Astrocyte of the spinal cord (primary cell): ENCODE measurements around the gene B3GALNT1.

ENCODE experiments used
- DNase-seq: peaks from one replicate; pipeline ENCODE4 v3.0.0; 2011; ENCODE audit warnings: low read depth, low spot score
- H3K4me3 ChIP-seq: 2 replicates; pipeline ENCODE4 v1.5.1; 2011; ENCODE audit warnings: low read depth, mild to moderate bottlenecking, low read length, moderate library complexity
- CTCF ChIP-seq: IDR thresholded peaks from 2 replicates; pipeline ENCODE4 v1.5.1; 2012; ENCODE audit warnings: low read depth, mild to moderate bottlenecking, low read length, inconsistent platforms
- in situ Hi-C: cut with HindIII; loops from 2 replicates; pipeline ENCODE4 v1.10.0; 2017; ENCODE audit warnings: low sequenced_read_pairs

The B3GALNT1 gene

GRCh38 chr3:161083131-161083530 is 22.0 kb downstream of the B3GALNT1 start:
- in situ Hi-C loops, result no loop called here
- TF ChIP-seq CTCF, result no peak
- no peak overlapping the region for H3K4me3 ChIP-seq
- DNase-seq, result no peak

DNA sequence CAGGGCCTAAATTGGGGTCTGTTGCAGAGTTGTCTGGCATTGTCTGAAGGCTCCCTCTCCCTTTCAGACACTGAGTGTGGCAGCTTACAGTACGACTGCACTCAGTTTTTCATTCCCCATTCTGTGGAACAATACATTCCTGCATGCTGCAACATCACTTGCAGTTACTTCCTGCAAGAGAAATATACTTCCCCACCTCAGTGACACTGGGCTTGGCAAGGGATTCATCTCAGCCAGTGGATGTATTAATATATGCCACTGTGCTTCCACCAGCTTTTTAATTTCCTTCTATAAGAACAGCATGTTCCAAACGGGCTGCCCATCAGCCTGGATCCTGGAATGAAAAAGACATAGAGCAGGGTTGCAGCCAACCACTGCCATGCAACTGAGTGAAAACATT is 23.1 kb downstream of the B3GALNT1 start:
- TF ChIP-seq CTCF, result no peak
- H3K4me3 ChIP-seq, result no peak overlapping the region
- in situ Hi-C loops, result no loop called here
- DNase-seq, result no peak

- TF ChIP-seq CTCF, result no peak
- in situ Hi-C loops, result no loop called here
- no peak for DNase-seq
These were observed 23.5 kb downstream of the B3GALNT1 start for GRCh38 chr3:161081633-161082032.

GRCh38 chr3:161073181-161073580 is 32.0 kb downstream of the B3GALNT1 start:
- in situ Hi-C loops, result no loop called here
- DNase-seq, result no peak
- TF ChIP-seq CTCF, result no peak
- H3K4me3 ChIP-seq, result no peak overlapping the region

More at GRCh38 chr3:161081633-161082032, 23.5 kb downstream of the B3GALNT1 start:
- no peak overlapping the region for H3K4me3 ChIP-seq

DNA sequence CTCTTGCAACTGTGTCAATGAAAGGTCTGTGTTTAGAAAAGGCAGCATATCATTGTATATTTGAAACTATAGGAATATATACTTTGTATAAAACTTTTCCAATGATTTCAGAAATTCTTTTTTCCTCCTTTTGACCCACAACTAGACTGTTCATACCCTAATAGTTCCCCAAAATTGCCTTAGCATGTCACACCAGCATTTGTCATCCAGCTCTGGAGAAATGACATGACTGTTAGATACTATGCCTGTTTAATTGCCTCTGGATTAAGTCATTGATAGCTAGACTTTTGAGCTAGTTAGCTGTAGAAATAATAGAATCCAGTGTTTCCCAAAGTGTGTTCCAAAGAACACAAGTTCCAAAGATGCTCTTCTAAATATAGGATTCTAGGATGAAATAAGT is 32.4 kb downstream of the B3GALNT1 start:
- H3K4me3 ChIP-seq, result no peak overlapping the region
- in situ Hi-C loops, result no loop called here
- no peak for TF ChIP-seq CTCF
- DNase-seq, result no peak

DNA sequence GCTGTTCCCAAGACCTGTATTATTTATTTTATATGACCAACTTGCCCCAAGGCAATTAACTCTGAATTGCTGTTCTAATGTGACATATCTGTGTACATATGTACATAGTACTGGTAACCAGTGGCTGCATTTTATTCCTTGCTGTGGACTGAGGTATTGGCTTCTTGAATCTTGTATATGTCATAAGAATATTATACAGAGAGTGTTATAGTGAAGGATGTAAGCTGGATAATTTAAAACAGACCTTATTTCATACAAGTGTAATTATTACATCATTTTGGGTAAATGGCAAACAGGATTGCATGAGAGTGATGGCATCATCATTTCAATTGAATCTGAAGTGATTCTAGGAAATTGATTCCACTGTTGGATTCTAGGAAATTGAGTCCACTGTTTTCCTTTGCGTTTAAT is 32.9 kb downstream of the B3GALNT1 start:
- H3K4me3 ChIP-seq, result no peak overlapping the region
- TF ChIP-seq CTCF, result no peak
- in situ Hi-C loops, result no loop called here
- DNase-seq, result no peak
